B cell (primary cell): Measurements from ENCODE around the gene GALNT17. TPM values are rescaled to one million over a fixed set of nuclear protein-coding genes. Genes with fewer than 3 reads are reported as not detected.

Experiments used
- ATAC-seq: fragments of 200-7000 bp; cut with Tn5 transposase; one replicate; pipeline ENCODE4 v1.10.0; 2021; ENCODE audit warnings: low read depth, mild to moderate bottlenecking, moderate number of reproducible peaks, moderate library complexity
- CTCF ChIA-PET: fragments of 350-600 bp; sonication (Branson Sonifier 250); formaldehyde crosslinking; loops from one replicate; lab custom pipeline; 2021; ENCODE audit warnings: antibody characterized with exemption, inconsistent platforms; lab: Charles Lee
- POLR2A ChIA-PET: fragments of 350-600 bp; sonication (Branson Sonifier 250); formaldehyde crosslinking; loops from one replicate; lab custom pipeline; 2021; ENCODE audit warnings: antibody characterized with exemption; lab: Charles Lee
- DNase-seq: peaks from one replicate; pipeline ENCODE4 v3.0.0; 2013
- H2AFZ ChIP-seq: 2 replicates; pipeline ENCODE4 v1.6.1; 2012; ENCODE audit warnings: mild to moderate bottlenecking, low read depth, low read length; ENCODE audit not compliant: insufficient read depth, poor library complexity, severe bottlenecking
- H3K27ac ChIP-seq, 2 donors: 1 replicate in 1 of 2; 2 replicates in 1 of 2; pipeline ENCODE4 v1.5.1; 2012 to 2013; ENCODE audit warnings: low read length in 2 of 2, mild to moderate bottlenecking in 2 of 2, moderate library complexity in 1 of 2
- H3K27me3 ChIP-seq, 4 experiments: fragments of 200-600 bp in 1 of 4; sonication (generic) in 1 of 4; replicated peaks in 1 of 4; 1 replicate in 2 of 4; 2 replicates in 2 of 4; pipeline versions ENCODE4 v1.6.1 to v1.7.0; 2013 to 2016; ENCODE audit warnings: low read length in 3 of 4, mild to moderate bottlenecking in 2 of 4, mixed read lengths in 1 of 4, moderate library complexity in 1 of 4; ENCODE audit not compliant: insufficient read depth in 4 of 4, control insufficient read depth in 3 of 4; ENCODE audit errors: control extremely low read depth in 1 of 4
- H3K36me3 ChIP-seq, 2 experiments: replicated peaks in 1 of 2; 1 replicate in 1 of 2; 2 replicates in 1 of 2; pipeline versions ENCODE4 v1.6.1 to v1.7.1; 2013; ENCODE audit warnings: low read length in 1 of 2; ENCODE audit not compliant: insufficient read depth in 2 of 2, control insufficient read depth in 1 of 2; ENCODE audit errors: control extremely low read depth in 1 of 2, extremely low read depth in 1 of 2
- H3K4me1 ChIP-seq, 2 donors: fragments of 200-600 bp in 1 of 2; sonication (generic) in 1 of 2; 1 replicate in 1 of 2; 2 replicates in 1 of 2; pipeline versions ENCODE4 v1.5.1 to v1.6.1; 2013 to 2017; ENCODE audit warnings: low read length in 2 of 2; ENCODE audit not compliant: control insufficient read depth in 2 of 2, insufficient read depth in 2 of 2
- H3K4me2 ChIP-seq: replicated peaks from 2 replicates; pipeline ENCODE3; 2012; ENCODE audit warnings: mild to moderate bottlenecking, low read depth, low read length; ENCODE audit not compliant: poor library complexity, severe bottlenecking
- H3K4me3 ChIP-seq, 5 experiments: fragments of 200-600 bp in 1 of 5; sonication (generic) in 1 of 5; 1 replicate in 3 of 5; 2 replicates in 2 of 5; pipeline versions ENCODE4 v1.5.1 to v1.7.0; 2011 to 2016; ENCODE audit warnings: low read length in 4 of 5, mild to moderate bottlenecking in 4 of 5, low read depth in 2 of 5, control low read depth in 1 of 5, moderate library complexity in 1 of 5; ENCODE audit not compliant: insufficient read depth in 1 of 5; ENCODE audit errors: control extremely low read depth in 1 of 5, extremely low read depth in 1 of 5
- H3K79me2 ChIP-seq: fragments of 200-600 bp; sonication (generic); one replicate; pipeline ENCODE4 v1.6.0; 2016; ENCODE audit warnings: low read length; ENCODE audit not compliant: control insufficient read depth, insufficient read depth
- H3K9ac ChIP-seq: fragments of 200-600 bp; sonication (generic); 2 replicates; pipeline ENCODE4 v1.6.1; 2017; ENCODE audit warnings: mild to moderate bottlenecking, low read length, moderate library complexity
- H3K9me3 ChIP-seq, 3 donors: one replicate each; pipeline versions ENCODE4 v1.6.1 to v1.7.1; 2013; ENCODE audit warnings: low read length in 2 of 3; ENCODE audit not compliant: control insufficient read depth in 2 of 3, insufficient read depth in 1 of 3; ENCODE audit errors: control extremely low read depth in 1 of 3
- H4K20me1 ChIP-seq: 2 replicates; pipeline ENCODE4 v1.6.0; 2012; ENCODE audit warnings: mild to moderate bottlenecking, low read length; ENCODE audit not compliant: insufficient read depth, control insufficient read depth, poor library complexity, severe bottlenecking
- H3K27ac Mint-ChIP-seq: one replicate; pipeline ENCODE4 v1.8.0; 2021; ENCODE audit warnings: mixed read lengths
- H3K27me3 Mint-ChIP-seq: one replicate; pipeline ENCODE4 v1.8.0; 2021; ENCODE audit warnings: mixed read lengths
- H3K4me1 Mint-ChIP-seq: one replicate; pipeline ENCODE4 v1.8.0; 2021; ENCODE audit warnings: mixed read lengths
- H3K4me3 Mint-ChIP-seq: one replicate; pipeline ENCODE4 v1.8.0; 2021; ENCODE audit warnings: mixed read lengths
- H3K9me3 Mint-ChIP-seq: one replicate; pipeline ENCODE4 v1.8.0; 2022; ENCODE audit warnings: mixed read lengths; ENCODE audit not compliant: insufficient read depth
- CTCF ChIP-seq: fragments of 200-600 bp; IDR thresholded peaks from one replicate; pipeline ENCODE4 v1.8.0; 2022; ENCODE audit warnings: antibody characterized with exemption, mild to moderate bottlenecking
- EZH2 ChIP-seq: IDR thresholded peaks from 2 replicates; pipeline ENCODE4 v1.6.1; 2012; ENCODE audit warnings: borderline replicate concordance, low read depth, mild to moderate bottlenecking, moderate library complexity, low read length; ENCODE audit not compliant: insufficient read depth, poor library complexity, severe bottlenecking
- WGBS: methylation state at CpG from one replicate; pipeline ENCODE4 v1.1.5; 2013; ENCODE audit warnings: missing lambda C conversion rate; ENCODE audit not compliant: insufficient coverage; 5-methylcytosine and 5-hydroxymethylcytosine counted together
- intact Hi-C: fragments of 100-400 bp; cut with micrococcal nuclease; formaldehyde crosslinking; loops from one replicate; pipeline ENCODE4 v1.10.0; 2022
- polyA plus RNA-seq: library from polyadenylated mRNA; depleted of rRNA; stranded (reverse); fragments of >200 nt; gene quantifications from 2 replicates; pipeline ENCODE4 v1.2.3, GENCODE V29; 2012
- total RNA-seq, 2 donors: library from RNA; stranded (reverse); fragments of 120-200 nt in 1 of 2; gene quantifications; 1 replicate in 1 of 2; 2 replicates in 1 of 2; pipeline versions ENCODE4 v1.2.3 to v1.2.4, GENCODE V29; 2013 to 2022

GALNT17 gene
- total and polyA plus RNA-seq, 2 donors (not counting 1 experiment from before 2014, with no cell fraction given), result not detected

DNA sequence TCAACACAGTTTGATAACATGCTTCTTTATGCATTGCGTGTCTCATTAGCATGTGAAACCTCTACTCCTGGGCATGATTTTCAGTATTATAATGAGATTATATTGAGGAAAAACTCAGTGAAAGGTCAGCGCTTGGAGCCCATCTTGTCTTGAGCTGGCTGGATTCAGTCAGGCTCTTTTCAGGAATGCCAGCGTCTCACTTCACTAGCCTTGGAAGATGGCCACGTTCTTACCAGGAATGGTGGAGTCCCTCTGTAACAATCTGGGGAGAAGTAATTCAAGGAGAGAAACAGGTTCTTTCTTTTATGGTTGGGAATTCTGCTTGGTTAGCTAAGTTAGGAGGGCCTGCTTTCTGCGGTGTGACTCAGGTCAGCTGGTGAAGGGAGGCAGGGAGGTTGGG, 241.0 kb downstream of the GALNT17 start:
- Histone ChIP-seq H3K9me3 (peaks cover 0 to 39% (median 6%) of the 10 kb centered on the region in 3 donors), H3K4me2 (no peak overlapping the region), H2AFZ (no peak overlapping the region), H3K27ac (no peak overlapping the region), H3K36me3 (no peaks in the 10 kb centered on the region), H3K4me1 (no peaks in the 10 kb centered on the region), H4K20me1 (no peaks in the 10 kb centered on the region), H3K27me3 (no peaks in the 10 kb centered on the region), H3K9ac (no peak overlapping the region), H3K79me2 (no peaks in the 10 kb centered on the region), H3K4me3 (no peak overlapping the region)
- ChIA-PET CTCF (no interaction called here), POLR2A (no interaction called here)
- no peaks in the 10 kb centered on the region for H3K27me3 Mint-ChIP-seq
- H3K4me1 Mint-ChIP-seq, result no peaks in the 10 kb centered on the region
- ATAC-seq, result no peak
- TF ChIP-seq CTCF (no peak), EZH2 (no peak)
- no peak for DNase-seq
- H3K9me3 Mint-ChIP-seq, result peaks cover 9% of the 10 kb centered on the region
- H3K27ac Mint-ChIP-seq, result no peak overlapping the region
- WGBS, result 97% methylated on average over 5 of the region's 5 CpGs
- H3K4me3 Mint-ChIP-seq, result no peak overlapping the region
- intact Hi-C loops, result no loop called here

- Histone ChIP-seq H3K79me2 (no peaks in the 10 kb centered on the region), H3K4me1 (no peaks in the 10 kb centered on the region), H3K36me3 (no peaks in the 10 kb centered on the region), H3K9me3 (peaks cover 0 to 56% (median 8%) of the 10 kb centered on the region in 3 donors), H4K20me1 (no peaks in the 10 kb centered on the region), H3K9ac (no peak overlapping the region), H3K27ac (no peak overlapping the region), H2AFZ (no peak overlapping the region), H3K27me3 (no peaks in the 10 kb centered on the region), H3K4me3 (no peak overlapping the region), H3K4me2 (no peak overlapping the region)
- peaks cover 17% of the 10 kb centered on the region for H3K9me3 Mint-ChIP-seq
- ATAC-seq, result no peak
- no peak for TF ChIP-seq EZH2
- no peak for TF ChIP-seq CTCF
- no CpG with 5 or more reads among the region's 3 CpGs for WGBS
- H3K4me1 Mint-ChIP-seq, result no peaks in the 10 kb centered on the region
- CTCF ChIA-PET, result no interaction called here
- H3K27ac Mint-ChIP-seq, result no peak overlapping the region
- DNase-seq, result no peak
- H3K4me3 Mint-ChIP-seq, result no peak overlapping the region
- POLR2A ChIA-PET, result no interaction called here
- intact Hi-C loops, result no loop called here
- no peaks in the 10 kb centered on the region for H3K27me3 Mint-ChIP-seq
These were observed 245.1 kb downstream of the GALNT17 start for GRCh38 chr7:71377062-71377461.
